NT2/D1 (cell line): Measurements from ENCODE around the gene ESAM.

Source experiments
- SUZ12 ChIP-seq: IDR thresholded peaks from 2 replicates; pipeline ENCODE4 v1.6.1; 2011; ENCODE audit not compliant: insufficient read length, insufficient read depth; ENCODE audit errors: extremely low read depth
- YY1 ChIP-seq: IDR thresholded peaks from 2 replicates; pipeline ENCODE4 v1.6.1; 2011; ENCODE audit not compliant: insufficient read length, insufficient read depth

DNA sequence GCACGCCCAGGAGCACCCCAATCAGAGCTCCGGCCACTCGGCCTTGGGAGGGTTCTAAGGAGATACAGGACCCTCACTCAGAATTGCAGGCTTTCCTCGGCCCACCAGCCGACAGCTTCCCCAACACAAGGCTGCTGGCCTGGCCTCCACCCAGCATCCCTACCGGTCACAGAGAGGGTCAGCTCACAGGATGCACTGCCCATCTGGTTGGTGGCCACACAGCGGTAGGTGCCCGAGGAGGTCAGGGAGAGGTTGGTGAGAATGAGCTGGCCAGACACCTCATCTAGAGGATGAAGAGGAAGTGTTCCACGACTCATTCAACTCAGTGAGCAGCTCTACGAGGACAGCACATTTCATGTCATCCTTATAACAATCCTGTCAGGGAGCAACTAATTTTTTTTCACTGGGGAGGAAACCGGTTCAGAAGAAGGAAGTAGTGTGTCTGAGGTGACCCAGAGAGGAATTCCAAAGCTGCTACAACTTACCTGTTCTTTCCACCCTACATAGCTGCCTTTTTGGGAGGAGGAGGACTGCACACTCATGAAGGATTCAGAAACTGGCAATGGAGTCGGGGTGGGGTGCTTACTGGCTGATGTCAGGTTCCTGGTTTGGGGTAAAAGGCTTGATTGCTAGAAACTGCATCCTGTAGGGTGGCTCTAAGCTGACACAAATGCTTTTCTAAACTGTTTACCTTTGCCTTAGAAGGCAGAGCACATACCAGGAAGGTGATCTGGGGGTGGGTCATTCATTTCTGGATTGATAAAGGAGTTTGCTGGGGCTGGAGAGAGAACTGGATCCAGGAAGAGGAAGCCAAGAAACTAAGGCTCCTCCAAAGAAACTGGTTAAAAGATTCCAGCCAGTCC is 13.4 kb downstream of the ESAM start:
- TF ChIP-seq SUZ12, result no peak
- no peak for TF ChIP-seq YY1
